22Rv1 (cell line): ENCODE data around the gene OSM.

ENCODE experiments used
- CTCF ChIP-seq: fragments of 450-650 bp; IDR thresholded peaks from 2 replicates; pipeline ENCODE4 v1.5.1; 2017; ENCODE audit warnings: mild to moderate bottlenecking
- ZFX ChIP-seq: fragments of 450-650 bp; IDR thresholded peaks from 2 replicates; pipeline ENCODE4 v1.6.1; 2017; ENCODE audit warnings: antibody characterized with exemption, borderline replicate concordance

GRCh38 chr22:30251711-30252110 lies 14.9 kb downstream of the OSM start:
- TF ChIP-seq CTCF (no peak), ZFX (no peak)
